ENCODE results near the gene SAT2. TPM values are rescaled to one million over a fixed set of nuclear protein-coding genes. Genes with fewer than 3 reads are reported as not detected.

SAT2 gene
- total and polyA plus RNA-seq, 2 of the 13 experiments (the other 11 are each of a cell fraction or from before 2014, with no cell fraction given), result 37.6 to 93.7 TPM

- TF ChIP-seq, protein P1, sequence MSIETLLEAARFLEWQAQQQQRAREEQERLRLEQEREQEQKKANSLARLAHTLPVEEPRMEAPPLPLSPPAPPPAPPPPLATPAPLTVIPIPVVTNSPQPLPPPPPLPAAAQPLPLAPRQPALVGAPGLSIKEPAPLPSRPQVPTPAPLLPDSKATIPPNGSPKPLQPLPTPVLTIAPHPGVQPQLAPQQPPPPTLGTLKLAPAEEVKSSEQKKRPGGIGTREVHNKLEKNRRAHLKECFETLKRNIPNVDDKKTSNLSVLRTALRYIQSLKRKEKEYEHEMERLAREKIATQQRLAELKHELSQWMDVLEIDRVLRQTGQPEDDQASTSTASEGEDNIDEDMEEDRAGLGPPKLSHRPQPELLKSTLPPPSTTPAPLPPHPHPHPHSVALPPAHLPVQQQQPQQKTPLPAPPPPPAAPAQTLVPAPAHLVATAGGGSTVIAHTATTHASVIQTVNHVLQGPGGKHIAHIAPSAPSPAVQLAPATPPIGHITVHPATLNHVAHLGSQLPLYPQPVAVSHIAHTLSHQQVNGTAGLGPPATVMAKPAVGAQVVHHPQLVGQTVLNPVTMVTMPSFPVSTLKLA (IDR thresholded peaks at IDR 0.05), result peak; percentile 92
- TF ChIP-seq ZNF878 (CRISPR knock-in tag; IDR thresholded peaks at IDR 0.05), result peak; percentile 88; the same call in 1 of the 2 replicates
- peak; percentile 77; the same call in 1 of the 2 replicates for TF ChIP-seq SIN3A (IDR thresholded peaks at IDR 0.05; ENCODE audit: borderline replicate concordance, low read depth, low read length)
- TF ChIP-seq, protein P2, sequence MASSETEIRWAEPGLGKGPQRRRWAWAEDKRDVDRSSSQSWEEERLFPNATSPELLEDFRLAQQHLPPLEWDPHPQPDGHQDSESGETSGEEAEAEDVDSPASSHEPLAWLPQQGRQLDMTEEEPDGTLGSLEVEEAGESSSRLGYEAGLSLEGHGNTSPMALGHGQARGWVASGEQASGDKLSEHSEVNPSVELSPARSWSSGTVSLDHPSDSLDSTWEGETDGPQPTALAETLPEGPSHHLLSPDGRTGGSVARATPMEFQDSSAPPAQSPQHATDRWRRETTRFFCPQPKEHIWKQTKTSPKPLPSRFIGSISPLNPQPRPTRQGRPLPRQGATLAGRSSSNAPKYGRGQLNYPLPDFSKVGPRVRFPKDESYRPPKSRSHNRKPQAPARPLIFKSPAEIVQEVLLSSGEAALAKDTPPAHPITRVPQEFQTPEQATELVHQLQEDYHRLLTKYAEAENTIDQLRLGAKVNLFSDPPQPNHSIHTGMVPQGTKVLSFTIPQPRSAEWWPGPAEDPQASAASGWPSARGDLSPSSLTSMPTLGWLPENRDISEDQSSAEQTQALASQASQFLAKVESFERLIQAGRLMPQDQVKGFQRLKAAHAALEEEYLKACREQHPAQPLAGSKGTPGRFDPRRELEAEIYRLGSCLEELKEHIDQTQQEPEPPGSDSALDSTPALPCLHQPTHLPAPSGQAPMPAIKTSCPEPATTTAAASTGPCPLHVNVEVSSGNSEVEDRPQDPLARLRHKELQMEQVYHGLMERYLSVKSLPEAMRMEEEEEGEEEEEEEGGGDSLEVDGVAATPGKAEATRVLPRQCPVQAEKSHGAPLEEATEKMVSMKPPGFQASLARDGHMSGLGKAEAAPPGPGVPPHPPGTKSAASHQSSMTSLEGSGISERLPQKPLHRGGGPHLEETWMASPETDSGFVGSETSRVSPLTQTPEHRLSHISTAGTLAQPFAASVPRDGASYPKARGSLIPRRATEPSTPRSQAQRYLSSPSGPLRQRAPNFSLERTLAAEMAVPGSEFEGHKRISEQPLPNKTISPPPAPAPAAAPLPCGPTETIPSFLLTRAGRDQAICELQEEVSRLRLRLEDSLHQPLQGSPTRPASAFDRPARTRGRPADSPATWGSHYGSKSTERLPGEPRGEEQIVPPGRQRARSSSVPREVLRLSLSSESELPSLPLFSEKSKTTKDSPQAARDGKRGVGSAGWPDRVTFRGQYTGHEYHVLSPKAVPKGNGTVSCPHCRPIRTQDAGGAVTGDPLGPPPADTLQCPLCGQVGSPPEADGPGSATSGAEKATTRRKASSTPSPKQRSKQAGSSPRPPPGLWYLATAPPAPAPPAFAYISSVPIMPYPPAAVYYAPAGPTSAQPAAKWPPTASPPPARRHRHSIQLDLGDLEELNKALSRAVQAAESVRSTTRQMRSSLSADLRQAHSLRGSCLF (CRISPR knock-in tag; IDR thresholded peaks at IDR 0.05; ENCODE audit: borderline replicate concordance), result 0 out of 2 replicates have a peak, but pooled peaks have one; percentile 13
- TF ChIP-seq XBP1 (CRISPR knock-in tag; IDR thresholded peaks at IDR 0.05), result 0 out of 2 replicates have a peak, but pooled peaks have one; percentile 36
- peak; percentile 68; the same call in 1 of the 2 replicates for TF ChIP-seq HDAC2 (CRISPR knock-in tag; IDR thresholded peaks at IDR 0.05)
- peak; percentile 41; the same call in 1 of the 2 replicates for TF ChIP-seq SP5 (CRISPR knock-in tag; IDR thresholded peaks at IDR 0.05; ENCODE audit: borderline replicate concordance, low read depth)
- TF ChIP-seq KDM4B (CRISPR knock-in tag; IDR thresholded peaks at IDR 0.05), result peak; percentile 53; the same call in 1 of the 2 replicates
- TF ChIP-seq ETV5 (CRISPR knock-in tag; IDR thresholded peaks at IDR 0.05; ENCODE audit: borderline replicate concordance), result peak; percentile 82
- TF ChIP-seq ZBTB21 (CRISPR knock-in tag; IDR thresholded peaks at IDR 0.05), result peak; percentile 41; the same call in 1 of the 2 replicates
- TF ChIP-seq, protein P3, sequence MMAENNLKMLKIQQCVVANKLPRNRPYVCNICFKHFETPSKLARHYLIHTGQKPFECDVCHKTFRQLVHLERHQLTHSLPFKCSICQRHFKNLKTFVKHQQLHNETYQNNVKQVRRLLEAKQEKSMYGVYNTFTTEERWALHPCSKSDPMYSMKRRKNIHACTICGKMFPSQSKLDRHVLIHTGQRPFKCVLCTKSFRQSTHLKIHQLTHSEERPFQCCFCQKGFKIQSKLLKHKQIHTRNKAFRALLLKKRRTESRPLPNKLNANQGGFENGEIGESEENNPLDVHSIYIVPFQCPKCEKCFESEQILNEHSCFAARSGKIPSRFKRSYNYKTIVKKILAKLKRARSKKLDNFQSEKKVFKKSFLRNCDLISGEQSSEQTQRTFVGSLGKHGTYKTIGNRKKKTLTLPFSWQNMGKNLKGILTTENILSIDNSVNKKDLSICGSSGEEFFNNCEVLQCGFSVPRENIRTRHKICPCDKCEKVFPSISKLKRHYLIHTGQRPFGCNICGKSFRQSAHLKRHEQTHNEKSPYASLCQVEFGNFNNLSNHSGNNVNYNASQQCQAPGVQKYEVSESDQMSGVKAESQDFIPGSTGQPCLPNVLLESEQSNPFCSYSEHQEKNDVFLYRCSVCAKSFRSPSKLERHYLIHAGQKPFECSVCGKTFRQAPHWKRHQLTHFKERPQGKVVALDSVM (CRISPR knock-in tag; IDR thresholded peaks at IDR 0.05), result peak; percentile 52; the same call in 1 of the 2 replicates
- no peak for TF ChIP-seq ELK4 (CRISPR knock-in tag; IDR thresholded peaks at IDR 0.05; ENCODE audit: borderline replicate concordance)
- TF ChIP-seq ZNF547 (CRISPR knock-in tag; IDR thresholded peaks at IDR 0.05), result peak; percentile 73; the same call in 1 of the 2 replicates
- TF ChIP-seq MYC (CRISPR knock-in tag; IDR thresholded peaks at IDR 0.05; ENCODE audit: borderline replicate concordance), result peak; percentile 91
- peak; percentile 71 for TF ChIP-seq SAFB2 (CRISPR knock-in tag; IDR thresholded peaks at IDR 0.05; ENCODE audit: borderline replicate concordance, low read depth)
- 0 out of 2 replicates have a peak, but pooled peaks have one; percentile 69 for TF ChIP-seq PCBP1 (IDR thresholded peaks at IDR 0.05; ENCODE audit: borderline replicate concordance, low read depth, low read length)
Observed at GRCh38 chr17:7579001-7579833, 48.4 kb downstream of the SAT2 start, which contains the start of gene CD68 (continued).

All from HepG2 (cell line).